ENCODE results near the gene ARAP2.

Gene ARAP2

DNA sequence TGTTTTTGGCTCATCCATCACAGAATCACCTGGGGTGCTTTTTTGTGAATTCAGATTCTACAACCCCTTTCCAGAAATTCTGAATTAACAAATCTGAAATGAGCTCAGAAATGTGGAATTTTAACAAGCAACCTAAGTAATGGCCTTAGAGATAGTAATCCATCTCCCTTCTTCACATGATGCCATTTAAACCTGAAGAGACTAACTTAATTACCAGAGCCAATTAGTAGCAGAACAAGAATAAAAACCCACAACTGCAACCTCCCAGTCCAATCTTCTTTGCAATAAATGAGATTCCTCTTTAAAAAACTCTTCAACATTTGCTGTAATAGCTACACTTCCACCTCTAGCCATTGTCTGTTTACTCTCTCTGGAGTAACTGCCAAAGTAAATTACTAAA is 69.7 kb downstream of the ARAP2 start:
- DNase-seq = no peak

DNA sequence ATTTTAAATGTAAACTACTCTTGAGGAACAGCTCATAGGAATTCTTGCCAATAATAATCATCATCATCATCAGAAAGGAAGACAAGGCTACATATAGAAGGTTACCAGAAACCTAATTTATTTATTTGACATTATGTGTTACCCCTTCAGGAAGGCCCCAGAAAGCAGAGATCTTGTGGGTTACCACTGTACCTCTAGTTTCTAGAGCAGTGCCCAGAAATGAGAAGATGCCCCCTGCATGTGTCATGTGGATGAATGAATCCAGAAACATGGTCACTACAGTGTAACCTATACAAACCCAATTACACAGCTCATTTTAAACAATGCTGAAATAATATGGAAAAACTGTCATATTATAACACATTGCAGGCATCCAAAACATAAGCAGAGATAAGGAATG is 70.4 kb downstream of the ARAP2 start:
- no peak for DNase-seq

DNA sequence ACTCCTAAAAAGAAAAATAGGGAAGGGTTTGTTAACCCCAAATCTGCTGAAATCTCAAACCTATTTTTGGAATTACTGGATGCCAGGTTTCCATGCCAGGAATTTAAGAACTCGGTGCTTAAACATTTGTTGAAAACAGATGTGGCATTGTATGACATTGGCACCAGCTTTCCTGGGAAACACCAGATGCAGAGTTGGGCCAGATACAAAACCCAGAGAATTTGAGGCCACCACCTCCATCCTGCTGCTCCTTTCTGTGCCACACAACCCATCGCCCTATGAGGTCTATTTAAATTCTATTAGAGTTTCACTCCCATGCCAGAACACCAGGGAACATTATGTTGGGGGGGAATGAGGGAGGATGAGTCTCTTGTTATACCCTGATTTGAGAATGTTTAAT is 71.7 kb downstream of the ARAP2 start:
- no peak for DNase-seq

DNA sequence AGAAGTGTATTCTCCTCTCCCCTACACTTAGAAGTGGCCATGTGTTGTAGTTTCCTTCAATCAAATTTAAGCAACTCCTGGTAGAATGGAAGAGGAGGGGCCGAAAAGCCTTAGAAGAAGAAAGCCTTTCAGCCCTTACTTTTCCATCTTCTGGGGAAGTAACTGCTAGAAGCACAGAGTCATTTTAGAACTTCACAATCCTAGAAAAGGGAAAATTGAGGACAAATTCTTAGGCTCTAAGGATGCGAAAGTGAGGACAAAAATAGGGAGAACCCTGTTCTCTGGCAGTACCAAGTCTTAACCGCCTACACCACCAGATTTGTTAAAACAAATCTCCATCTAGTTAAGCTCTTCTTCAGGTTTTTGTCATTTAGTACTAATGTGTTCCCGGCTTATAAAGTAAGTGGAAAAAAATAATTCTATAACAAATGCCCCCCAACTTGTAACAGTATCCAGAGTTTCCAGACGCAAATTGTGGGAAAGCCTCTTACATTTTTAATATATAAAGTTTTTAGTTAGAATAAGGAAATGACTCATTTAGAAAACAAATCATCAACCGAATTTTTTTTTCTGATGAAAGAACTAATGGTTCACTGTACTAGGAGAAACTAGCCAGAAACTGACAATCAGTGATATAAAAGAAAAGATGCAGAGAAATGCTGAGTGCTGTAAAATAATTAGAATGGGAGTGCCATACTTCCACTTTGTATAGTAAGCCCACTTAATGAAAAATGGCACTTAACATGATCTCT is 76.0 kb downstream of the ARAP2 start:
- DNase-seq = no peak

DNA sequence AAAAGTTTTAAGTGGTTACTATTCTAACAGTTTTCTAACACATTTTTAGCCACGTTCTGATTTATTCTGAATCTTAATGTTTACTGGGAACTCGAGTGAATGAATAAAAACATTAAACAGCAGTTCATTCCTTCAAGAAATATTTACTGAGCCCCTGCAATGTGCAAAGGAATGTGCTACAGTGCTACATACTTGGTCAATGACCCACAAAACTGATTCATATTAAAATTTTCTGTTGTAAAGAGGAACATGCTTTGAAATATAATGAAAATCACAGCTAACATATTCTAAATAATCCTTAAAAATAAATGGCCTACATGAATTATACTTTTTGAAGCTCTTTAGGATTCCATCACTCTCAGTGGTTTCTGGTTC is 78.7 kb downstream of the ARAP2 start:
- DNase-seq = no peak

DNA sequence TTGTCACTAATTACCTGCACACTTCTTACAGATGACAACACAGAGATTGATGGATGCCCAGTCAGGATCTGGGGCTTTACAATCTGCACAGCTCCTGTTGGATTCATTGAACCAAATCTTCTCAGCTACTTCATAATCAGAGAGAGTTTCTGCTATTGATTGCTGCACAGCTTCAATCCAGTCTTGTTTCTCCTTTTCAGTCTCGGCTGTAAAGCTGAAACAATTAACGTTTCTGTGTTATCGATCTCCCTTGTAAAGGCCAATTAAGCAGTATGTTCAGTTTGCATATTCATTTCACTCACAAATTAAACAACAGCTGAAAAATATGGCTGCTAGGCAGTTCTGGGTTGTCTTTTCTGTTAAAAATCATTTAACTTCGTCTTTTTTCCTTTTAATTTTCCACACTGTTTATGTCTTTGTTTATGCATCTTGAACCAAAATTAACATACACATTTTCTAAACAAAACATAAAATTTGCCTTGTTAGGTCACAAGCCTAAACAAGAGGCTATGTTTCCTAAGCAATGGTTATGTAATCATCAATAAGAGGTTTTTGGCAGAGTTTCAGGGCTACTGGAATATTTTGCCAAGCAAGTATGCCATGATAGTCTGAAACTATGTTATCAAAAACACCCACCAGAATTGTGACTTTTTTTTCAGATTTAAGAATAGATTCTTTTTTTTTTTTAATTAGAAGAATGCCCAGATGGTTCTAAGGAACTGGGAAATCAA is 79.2 kb downstream of the ARAP2 start:
- no peak for DNase-seq

DNA sequence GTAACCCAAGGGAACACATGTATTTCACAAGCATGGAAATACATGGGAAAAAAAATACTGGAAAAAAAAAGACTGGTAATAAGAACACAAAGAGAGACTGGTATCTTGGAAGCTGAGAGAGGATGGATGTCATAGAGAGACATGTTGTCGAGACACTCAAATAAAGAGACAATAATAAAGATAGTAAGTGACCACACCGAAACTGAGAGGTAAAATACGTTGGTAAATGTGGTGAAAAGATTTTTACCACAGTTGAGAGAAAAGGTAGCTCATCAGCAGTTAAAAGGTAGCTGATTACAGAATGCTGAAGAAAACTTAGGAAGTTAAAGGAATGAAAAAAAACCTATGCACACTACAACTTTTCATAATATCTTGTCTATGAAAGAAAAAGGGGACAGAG is 81.1 kb downstream of the ARAP2 start:
- DNase-seq = no peak

DNA sequence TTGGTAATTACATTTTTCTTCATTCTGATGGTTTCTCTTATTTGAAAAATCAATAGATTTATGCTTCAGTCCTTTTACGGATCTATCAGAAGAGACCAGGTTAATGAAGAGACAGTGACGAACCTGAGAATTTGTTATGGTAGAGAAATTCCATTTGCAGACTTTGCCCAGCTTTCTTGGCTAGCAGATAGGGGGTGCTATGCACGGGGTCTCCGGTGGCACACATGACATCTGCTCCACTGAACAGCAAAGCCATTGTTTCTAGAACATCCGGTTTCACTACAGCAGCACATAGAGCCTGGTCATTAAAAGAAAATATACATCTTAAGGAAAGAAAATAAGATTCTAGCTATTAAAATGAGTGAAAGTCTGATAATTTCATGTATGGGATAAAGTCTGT is 85.1 kb downstream of the ARAP2 start:
- DNase-seq = no peak

DNA sequence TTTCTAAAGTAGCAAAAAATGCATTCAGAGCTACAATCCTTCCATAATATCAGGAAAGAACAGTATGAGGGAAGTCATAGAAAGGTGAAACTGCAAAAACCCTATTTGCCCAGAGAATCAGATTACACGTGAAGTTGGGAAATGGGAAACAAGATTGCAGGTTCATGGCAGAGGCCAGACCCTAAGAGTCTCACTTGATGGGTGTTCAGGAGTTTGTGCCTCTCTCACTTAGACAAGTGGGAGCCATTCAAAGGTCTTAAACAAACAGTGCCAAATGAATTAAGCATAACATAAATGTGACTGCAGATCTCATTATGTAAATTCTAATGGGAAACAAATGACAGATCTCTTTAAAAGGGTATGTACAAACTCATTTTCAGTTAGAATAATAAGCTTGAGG is 91.6 kb downstream of the ARAP2 start:
- peak; percentile 69 for DNase-seq

DNA sequence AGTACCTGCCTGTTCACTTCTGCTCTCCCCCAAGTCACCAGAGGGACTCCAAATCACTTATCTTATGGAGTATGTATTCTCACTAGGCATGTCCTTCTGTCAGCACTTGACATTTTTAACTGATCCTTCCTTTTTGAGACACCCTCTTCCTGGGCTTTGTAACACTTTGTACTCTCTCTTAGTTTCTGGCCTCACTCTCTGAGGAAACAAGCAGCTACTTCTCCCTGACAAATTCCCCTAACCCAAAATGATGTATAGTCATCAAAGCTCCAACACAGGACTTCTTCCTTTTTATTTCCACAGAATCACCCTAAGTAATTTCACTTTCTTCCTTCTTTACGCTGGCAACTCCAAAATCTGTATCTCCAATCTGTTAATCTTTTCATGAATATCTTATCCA is 101.8 kb downstream of the ARAP2 start:
- no peak for DNase-seq

DNA sequence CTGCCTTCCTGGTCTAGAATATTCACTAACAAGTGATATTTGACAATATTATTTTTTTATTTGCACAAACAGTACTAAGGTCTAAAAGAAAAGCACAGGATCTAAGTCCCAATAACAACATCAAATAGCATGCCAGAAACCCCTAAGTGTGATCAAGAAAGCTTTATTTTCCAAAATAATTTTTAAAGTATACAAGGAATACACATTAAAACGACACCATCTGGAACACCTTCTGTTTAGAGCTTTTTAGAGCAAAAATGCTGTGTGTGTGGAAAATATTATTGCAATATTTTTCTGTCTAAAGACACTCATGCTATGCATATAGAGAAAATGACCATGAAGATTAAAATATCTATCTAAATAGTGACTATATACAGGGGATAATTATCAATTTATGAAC is 103.1 kb downstream of the ARAP2 start:
- no peak for DNase-seq

DNA sequence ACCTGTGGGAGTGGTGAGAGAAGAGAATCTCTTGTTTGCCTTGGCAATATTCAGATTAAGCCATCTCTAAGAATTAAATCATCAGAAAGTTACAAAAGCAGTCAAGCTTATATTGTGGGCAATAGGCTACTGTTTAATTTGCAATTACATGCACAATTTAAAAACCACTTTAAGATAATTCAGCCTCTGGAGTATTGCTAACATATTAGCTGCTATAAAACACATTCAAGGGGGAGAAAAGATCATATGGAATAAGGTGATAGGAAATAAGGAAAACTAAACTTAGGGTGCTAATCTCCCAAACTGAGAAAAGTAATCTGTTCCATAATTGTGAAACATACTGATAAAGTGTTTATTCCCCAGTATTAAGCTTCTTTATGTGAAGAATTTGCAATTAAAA is 103.9 kb downstream of the ARAP2 start:
- peak; percentile 45 for DNase-seq

DNA sequence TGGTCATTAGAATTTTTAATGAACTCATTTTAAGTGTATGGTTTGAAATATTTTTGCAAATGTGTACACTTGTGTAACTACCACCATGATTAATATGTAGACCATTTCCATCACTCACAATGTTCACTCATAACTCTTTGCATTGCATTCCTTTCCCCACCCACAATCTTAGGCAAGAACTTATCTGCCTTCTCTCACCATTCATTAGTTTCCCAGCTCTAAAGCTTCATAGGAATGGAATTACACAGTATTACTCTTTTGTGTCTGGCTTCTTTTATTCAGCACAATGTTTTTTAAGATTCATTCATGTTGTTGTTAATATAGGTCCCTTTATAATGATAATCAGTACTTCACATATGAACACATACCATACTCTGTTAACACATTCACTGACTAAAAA is 106.1 kb downstream of the ARAP2 start:
- DNase-seq = no peak

DNA sequence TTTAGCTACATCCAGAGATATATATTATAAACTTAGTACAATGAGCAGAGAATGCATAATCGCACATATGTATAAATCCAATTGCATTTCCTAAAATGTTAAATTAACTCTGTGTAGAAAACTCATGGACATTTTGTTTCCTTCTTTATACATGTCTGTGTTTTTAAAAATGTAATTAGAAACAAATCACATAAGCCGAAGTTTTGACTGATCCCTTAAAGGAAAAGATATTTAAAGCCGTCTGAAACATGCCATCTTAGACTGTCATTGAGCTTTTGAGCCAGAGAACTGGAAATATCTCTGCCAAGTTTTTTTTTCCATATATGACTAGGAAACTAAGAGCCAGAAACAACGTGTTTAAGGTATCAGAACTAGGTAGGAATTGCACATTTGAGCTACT is 107.0 kb downstream of the ARAP2 start:
- no peak for DNase-seq

DNA sequence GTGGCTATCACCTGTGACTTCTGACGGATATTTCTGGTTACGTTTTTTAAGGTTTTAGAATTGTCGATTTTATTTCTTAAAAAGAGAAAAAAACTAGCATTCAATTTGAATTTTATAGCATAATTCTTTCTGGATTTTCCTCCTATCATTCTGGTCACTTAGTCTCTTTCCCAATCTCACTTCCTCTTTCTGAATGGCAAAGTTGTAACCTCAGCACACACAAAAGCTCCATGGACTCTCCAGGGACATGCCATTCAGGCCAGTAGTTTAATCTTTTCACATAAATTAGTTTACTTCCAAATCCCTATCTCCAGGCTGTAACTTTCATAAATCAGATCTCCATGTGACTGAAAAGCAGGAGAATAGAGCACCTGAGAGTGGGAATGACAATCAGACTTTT is 110.7 kb downstream of the ARAP2 start:
- DNase-seq = no peak

DNA sequence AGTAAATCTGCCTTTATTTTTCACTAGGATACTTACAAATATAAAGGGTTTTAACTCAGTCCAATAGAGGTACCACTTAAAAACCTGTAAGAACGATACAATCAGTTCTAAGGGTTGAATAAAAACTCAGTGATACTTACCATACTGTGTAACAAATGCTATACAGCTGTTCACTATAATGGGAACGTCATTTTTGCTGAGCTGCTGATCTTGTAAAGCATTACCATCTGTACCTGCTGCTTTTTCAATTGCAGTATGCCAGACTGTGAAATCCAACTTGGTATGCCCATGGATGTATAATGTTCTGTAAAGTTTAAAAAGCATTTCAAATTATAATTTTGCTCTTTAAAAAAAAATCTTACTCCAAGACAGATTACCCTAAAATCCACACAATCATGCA is 111.2 kb downstream of the ARAP2 start:
- no peak for DNase-seq

DNA sequence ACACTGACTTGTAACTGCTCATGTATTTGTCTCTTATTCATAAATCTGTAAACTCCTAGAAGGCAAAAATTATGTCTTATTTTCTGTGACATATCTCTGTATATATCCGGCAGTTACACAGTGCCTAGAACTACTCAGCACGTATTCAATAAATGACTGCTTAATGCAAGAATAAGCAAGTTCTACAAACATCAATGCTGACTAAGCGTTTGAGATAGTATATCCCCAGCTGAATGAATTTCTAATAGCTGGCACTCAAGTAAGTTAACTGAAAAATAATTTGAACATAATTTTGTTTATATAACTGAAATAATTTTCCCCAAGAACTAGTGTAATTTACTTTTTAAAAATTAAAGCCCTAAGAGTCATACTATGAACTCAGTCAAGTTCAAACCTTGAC is 113.7 kb downstream of the ARAP2 start:
- no peak for DNase-seq

DNA sequence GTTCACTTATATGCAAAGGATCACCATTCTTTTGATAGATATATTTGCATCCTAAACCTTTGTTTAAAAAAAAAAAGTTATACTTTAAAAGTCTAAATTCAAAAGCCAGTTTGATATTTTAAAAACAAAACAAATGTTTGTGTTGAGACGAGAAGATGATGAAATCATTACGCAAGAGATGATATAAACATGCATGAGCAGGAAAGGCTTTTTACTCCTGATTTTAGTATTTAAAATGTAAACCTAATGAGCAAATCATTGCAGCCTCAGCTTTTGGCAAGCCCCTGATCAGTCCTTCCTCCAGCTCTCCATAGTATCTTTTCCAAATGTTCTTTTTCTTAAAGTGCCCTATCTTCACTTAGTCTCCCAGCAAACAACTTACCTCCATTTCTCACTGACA is 115.6 kb downstream of the ARAP2 start:
- no peak for DNase-seq

DNA sequence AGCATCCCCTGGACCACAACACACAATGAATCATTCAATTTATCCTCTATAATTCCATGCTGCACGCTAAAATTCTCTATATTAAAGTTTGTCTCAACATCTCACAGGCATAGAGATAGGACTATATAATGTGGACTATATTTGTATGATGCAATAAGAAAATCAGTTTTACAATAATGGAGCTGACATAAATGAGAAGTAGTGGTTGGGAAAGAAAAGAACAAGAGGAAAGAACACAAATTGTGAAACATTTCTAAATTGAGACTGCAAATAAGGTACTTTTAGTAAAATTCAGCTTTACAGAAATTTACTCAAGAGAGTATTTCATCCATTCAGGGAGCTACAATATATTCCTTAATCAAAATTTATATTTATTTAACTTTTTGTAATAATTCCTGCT is 120.4 kb downstream of the ARAP2 start:
- DNase-seq = no peak

DNA sequence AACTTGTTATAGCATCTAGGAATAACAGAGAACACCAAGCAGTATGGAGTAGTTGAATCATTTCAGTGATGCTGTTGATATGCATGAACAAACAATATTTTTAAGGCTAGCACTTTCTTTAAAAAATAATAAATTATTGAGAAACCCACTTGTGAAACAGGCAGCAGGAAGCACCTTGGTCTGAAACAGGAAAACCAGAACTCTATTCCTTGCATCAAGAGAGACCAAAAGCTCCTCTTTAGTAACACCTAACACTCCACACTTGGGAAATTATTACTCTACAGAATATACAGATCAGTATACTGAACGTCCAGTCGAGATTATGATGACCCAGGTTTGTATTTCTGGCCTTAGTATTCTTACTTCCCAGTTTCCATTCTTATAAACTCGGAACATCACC is 129.0 kb downstream of the ARAP2 start:
- DNase-seq = no peak

DNA sequence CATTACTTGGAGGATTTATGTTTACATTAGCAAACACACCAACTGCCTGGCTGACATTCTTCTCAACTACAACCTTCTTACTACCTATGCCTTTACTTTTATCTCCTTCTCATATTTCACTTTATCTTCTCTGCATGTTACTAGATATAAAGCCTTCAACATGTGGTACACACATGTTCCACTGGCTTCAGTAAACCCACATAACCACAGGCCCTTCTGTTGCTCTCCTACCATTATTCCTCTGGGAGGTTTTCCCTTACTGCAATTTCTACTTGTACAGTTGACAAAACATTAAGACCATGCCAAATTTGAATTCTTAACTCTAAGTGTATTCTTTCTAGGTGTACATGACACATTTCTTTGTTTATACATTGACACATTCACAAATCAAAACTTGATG is 133.1 kb downstream of the ARAP2 start:
- no peak for DNase-seq

DNA sequence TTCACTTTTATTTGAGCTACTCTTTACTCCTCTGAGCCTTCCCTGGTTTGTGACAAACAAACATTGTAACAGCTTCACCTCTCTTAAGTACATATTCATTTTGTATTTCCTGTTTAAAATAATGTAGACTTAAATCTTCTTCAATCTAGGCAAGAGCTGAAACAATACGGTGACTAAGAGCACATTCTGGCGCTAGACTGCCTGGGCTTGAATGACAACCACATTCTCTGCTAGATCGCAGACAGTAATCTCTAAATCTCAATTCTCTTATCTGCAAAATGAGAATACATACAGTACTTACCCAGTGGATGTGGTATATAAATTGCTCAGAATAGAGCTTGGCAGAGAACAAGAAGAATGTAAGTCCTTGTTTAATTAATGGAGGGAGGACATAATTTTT is 144.8 kb downstream of the ARAP2 start:
- no peak for DNase-seq

DNA sequence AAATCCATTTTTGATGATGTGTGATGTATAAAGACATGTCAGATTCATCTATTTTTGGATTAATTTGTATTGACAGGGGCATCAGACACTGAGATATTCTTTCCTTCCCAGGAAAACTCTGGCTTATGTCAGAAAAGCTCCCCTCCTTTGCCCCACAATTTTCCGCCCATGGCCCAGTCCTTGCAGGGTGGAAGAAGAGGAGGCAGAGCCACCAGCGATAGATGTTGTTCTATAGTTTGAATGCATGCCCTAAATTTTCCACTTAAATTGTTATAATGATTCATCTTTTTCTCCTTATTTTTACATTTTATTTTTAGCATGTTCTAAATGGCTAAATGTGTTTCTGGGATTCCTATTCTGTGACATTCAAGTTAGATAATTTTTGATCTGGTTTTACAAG is 149.3 kb downstream of the ARAP2 start:
- no peak for DNase-seq

DNA sequence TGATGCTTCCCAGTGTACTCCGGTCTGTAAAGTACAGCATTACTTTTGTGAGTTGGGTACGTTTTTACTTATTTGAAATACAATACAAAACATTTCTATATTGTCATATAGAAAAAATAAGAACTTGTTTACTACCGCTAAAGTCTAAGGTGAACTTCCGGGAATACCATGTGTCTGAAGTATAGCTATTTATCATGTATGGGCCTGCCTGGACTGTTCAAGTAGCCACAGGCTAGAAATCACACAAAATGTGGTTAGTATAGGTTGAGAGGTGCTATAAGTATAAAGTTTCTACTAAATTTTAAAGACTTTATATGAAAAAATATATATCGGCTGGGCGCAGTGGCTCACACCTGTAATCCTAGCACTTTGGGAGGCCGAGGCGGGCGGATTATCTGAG is 152.3 kb downstream of the ARAP2 start:
- DNase-seq = no peak

DNA sequence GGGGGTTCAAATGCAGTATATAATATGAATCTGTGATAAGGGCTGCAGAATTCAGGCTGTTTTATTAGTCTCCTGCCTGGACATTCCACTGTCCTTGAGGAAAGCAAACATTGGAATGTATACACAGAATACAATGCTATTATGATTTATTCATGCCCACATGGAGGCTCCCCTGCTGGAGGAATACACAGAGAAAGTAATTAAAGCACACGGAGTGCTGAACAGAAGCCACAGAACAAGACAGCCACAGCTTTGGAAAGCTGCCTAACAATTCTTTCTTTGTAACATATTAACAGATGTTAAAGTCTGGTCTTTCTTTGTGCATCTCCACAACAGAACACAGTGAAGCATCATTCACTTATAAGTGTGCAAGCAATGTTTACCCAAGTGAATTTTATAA is 155.8 kb downstream of the ARAP2 start:
- DNase-seq = peak; percentile 29
